Stimulated activated CD8-positive, alpha-beta memory T cell treated with anti-CD3 and anti-CD28 coated beads, Interleukin-15, amount 100 ng/mL, for 1 hour (primary cell): ENCODE data around the gene DNAAF9.
"Not testable (repeated sequence)": the region's sequence is repeated elsewhere in the genome, so short reads cannot be mapped to it uniquely, and the experiment has no call there.

Experiments
- DNase-seq: peaks from one replicate; pipeline ENCODE4 v3.0.0-alpha.2; 2020; ENCODE audit warnings: low read depth

DNAAF9 gene

DNA sequence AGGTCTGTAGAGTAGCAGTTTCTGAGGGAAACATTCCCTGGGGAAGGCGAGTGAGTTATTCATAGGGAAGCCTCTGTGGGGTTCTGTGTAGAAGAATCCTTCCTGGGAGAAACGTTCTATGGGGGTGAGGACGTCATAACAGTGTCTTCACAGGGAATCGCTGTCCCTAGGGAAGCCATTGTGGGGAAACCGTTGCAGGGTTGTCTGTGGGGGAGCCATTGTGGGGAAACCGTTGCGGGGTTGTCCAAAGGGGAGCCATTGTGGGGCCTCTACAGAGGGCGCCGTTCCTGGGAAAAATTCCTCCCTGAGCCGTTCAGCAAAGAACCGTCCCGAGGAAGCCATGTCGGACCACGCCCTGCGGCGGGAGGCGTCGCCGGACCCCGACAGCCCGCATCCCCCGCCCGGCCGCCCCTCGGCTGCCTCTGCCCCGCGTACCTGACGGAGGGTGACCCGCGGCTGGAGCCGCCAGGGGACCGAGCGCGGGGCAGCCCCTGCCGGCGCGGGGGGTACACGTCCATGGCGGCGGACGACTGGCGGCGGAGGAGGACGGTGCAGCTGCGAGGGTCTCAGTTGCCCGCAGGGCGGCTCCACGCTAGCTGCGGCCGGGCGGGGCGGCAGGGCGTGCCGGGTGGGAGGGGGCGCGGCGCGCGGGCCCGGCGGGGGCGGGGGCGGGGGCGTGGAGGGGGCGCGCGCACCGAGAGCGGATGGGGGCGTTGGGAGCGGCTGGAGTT lies at the start of gene DNAAF9:
TSS of gene DNAAF9 (minus strand) at position 630 of the 731 bp plus-strand sequence. CDS start at position 518, 112 bp downstream.
- peak; percentile 11 for DNase-seq

DNA sequence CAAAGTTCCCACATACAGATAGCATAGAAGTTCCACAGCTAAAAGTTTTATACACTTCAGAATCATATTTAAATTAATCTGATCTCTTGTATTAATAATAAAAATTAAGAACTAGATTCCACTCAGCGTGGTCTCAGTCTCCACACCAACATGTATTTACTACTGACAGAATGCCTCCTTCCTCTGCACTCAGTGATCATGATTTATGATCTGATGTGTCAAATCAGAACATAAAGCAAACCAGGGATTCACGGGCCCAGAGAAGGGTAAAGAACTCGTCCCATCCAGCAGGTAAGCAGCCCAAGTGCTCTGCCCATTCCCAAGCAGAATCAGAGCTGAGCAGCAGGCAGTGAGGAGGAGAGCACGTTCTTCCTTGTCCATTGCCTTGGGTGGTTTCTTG lies 49.2 kb upstream of the DNAAF9 start:
- no peak for DNase-seq

GRCh38 chr20:3454831-3455230 lies 47.4 kb upstream of the DNAAF9 start:
- no peak for DNase-seq

- DNase-seq: no peak
These were observed 45.2 kb upstream of the DNAAF9 start for GRCh38 chr20:3452690-3453089.

DNA sequence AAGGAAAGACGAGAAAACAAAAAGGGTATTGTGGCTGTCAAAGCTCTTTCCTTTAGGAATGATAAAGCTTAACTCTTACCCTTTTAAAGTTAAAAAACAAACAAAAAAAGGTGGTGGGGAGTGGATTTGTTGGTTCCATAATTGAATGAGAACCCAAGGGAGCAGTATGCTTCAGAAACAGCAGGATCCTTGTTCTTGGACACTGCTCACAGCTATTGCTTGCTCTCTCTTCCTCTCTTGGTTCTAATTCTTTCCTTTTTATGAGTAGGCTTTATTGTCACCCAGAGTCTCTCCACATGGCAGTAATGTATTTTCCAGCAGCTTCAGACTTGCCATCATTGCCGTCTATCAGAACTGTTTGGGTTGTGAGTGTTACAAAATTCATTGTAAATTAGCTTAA lies 44.7 kb upstream of the DNAAF9 start:
- no peak for DNase-seq

- DNase-seq: no peak
These were observed 41.9 kb upstream of the DNAAF9 start for GRCh38 chr20:3449319-3449718.

DNA sequence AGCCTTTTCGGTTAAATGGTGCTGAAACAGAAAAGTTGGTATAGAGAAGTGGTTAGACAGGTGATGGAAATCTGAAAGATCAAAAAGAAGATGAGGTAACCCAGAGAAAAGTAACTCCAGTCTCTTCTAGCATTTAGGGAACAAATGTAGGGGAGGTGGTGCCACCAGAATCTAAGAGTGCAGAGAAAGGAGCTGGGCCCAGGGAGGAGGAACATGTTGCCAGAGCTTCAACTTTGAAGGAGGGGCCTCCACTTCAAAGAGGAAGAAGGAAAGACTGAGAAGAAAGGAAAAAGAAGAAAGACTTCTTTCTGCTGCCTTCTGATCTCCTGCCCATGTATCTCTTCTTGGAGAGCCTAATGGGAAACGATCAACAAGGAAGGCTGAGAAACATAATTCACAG lies 39.9 kb upstream of the DNAAF9 start:
- no peak for DNase-seq

- no peak for DNase-seq
These were observed 39.3 kb upstream of the DNAAF9 start for GRCh38 chr20:3446779-3447178.

DNA sequence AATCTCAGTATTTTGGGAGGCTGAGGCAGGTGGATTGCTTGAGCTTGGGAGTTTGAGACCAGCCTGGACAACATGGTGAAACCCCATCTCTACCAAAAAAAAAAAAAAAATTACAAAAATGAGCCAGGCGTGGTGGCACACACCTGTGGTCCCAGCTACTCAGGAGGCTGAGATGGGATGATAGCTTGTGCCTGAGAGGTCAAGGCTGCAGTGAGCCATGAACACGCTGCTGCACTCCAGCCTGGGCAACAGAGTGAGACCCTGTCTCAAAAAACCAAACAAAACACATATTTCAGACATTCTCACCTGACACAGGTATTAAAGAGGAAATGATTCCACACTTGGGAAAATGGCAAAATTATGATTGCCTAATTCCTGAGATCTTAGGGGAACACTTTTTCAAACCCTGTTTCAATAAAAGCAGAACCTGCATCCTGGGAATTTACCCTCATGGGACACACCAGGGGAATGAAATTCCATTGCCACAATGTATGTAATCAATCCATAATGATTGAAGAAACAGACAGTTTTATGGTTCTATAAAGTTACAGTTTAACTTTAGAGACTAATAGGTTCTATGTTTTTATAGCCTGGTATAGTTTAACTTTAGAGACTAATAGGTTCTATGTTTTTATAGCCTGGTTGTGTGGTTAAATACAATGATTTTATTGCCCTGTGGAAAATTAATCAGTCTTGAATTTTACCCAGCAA lies 29.6 kb upstream of the DNAAF9 start:
- DNase-seq: no peak

DNA sequence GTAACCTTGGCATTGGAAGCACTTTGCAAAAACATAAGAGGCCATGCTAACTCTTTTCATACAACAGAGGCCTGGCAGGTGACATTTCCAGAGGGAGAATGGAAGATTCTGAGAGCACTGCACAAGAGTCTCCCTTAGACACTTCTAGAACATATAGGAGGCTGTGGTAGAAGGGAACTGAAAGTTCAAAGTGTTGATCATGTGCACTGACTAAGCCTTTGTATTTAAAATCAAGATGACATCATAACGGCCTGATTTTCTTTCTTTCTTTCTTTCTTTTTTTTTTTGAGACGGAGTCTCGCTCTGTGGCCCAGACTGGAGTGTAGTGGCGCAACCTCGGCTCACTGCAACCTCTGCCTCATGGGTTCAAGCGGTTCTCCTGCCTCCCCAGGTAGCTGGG lies 26.8 kb upstream of the DNAAF9 start:
- no peak for DNase-seq

DNA sequence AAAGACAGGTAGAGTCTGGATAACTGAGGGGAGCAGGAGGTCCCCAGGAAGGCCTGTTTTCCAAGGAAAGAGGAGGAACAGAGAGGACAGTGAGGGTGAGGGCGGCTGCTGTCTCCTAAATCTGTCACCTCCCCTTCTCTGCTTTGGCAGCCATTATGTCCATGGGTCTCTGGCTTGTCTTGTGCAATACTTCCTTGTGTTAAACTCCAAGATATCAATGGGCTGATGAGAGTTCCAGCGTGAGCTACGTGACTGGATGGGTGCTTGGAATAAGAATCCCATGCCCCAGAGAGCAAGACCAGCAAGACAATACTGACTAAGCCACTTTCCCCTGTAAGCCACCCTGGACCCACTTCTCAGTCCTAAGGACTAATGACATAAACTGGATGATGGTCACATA lies 26.3 kb upstream of the DNAAF9 start:
- no peak for DNase-seq

DNA sequence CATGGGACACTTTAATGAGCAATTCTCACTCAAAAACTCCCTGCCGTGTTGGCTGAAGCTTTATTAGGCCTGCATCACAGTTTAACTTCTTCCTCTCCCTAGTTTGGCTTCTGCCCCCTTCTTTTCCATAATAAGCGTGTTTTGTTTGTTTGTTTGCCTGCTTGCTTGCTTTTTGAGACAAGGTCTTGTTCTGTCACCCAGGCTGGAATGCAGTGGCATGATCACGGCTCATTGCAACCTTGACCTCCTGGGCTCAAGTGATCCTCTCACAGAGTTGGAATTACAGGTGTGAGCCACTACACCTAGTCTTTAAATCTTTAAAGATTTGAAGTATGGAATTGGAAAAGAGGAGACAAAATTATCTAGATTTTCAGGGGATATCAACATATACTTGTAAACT lies 25.4 kb upstream of the DNAAF9 start:
- DNase-seq: no peak

DNA sequence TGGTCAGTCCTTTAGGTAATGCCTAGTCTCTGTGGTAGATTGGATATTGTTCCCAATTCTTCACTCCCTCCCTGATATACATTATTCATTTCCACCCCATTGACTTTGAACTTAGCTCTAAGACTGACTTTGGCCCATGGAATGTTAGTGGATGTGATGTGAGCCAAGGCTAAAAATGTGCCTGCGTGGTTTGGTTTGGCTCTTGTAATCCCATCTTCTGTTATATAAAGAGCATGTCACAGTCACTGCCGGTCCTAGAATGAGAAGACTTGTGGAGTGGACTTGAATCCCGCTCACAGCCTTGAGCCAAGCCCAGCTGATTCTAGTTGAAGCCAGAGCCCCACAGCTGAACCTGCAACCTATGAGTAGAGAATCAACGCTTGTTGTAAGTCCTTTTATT lies 23.6 kb upstream of the DNAAF9 start:
- DNase-seq: no peak

DNA sequence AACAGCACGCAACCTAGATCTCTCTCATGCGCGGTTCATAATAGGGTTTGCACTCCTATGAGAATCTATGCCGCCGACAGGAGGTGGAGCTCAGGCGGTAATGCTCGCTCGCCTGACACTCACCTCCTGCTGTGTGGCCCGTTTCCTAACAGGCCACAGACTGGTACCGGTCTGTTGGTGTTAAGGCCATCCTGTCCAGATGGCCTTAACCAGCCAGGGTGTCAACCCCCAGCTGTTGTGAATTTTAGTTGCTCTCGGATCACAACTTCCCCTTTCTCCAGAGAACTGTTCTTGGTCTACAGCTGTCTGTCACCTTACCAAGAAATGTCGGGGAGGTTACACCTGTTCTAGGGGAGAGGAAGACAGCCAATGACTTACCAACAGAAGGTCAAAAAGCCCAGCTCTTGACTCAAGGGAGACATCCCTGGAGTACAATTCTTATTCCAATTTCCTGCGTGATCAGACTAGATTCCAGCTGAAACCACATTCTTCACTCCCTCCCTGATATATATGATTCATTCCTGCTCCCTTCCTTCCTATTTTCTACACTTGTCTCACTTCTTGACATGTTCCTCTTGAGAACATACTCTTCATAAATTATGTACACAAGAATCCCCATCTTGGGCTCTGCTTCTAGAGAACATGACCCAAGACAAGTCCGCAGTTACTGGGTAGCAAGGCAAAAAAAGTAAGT lies 23.1 kb upstream of the DNAAF9 start:
- DNase-seq: no peak

- not testable (repeated sequence) for DNase-seq
These were observed 19.3 kb upstream of the DNAAF9 start for GRCh38 chr20:3426766-3427165.

- no peak for DNase-seq
These were observed 15.7 kb upstream of the DNAAF9 start for GRCh38 chr20:3423126-3423525.

DNA sequence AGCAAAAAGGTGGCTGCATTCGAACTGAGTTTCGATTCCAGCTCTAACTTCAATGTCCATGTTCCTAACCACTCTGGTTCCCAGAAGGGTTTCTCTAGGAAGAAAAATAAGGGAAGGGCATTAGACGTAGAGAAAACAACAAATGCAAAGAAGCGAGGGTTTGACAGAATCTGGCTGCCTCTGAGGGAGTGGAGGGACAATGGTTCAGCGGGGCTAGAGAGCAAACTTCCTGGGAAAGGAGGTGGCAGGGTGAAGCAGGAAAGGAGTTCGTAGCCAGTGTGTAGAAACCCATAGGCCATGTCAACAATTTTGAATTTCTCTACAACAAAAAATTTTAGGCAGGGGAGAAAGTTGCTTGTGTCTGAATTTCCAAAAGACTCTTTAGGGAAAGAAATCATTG lies 14.5 kb upstream of the DNAAF9 start:
- DNase-seq: no peak

GRCh38 chr20:3420211-3420707 lies 12.8 kb upstream of the DNAAF9 start:
- no peak for DNase-seq

- not testable (repeated sequence) for DNase-seq
These were observed 10.7 kb upstream of the DNAAF9 start for GRCh38 chr20:3418161-3418560.

- DNase-seq: no peak
These were observed 6.7 kb upstream of the DNAAF9 start for GRCh38 chr20:3414122-3414521.

- no peak for DNase-seq
These were observed 6.0 kb upstream of the DNAAF9 start for GRCh38 chr20:3413393-3413889.

DNA sequence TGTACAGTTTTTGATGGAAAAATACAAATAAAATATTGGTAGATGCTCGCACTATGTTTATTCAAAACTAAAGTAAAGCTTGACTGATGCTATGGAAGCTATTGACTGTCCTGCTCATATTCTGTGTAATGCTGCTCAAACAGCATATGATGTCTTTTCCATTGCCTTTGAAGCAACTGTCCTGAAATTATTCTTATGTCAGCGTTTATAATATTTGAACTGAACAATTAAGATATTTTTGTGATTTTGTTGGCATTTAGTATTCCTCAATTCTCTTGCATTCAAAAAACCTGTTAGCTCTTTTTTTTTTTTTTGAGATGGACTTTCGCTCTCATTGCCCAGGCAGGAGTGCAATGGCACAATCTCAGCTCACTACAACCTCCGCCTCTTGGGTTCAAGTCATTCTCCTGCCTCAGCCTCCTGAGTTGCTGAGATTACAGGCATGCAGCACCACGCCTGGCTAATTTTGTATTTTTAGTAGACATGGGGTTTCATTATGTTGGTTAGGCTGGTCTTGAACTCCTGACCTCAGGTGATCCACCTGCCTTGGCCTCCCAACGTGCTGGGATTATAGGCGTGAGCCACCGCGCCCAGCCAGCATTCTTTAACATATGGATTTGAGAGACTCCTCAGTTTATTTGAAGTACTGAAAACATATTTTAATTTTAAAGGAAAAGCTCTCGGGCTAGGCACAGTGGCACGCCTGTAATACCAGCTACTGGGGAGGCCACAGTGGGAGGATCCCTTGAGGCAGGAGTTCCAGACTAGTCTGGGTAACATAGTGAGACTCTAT lies 5.3 kb upstream of the DNAAF9 start:
- no peak for DNase-seq
